Stomach (tissue), 9 donors: ENCODE data around the gene LMO2. TPM values are rescaled to one million over a fixed set of nuclear protein-coding genes. Genes with fewer than 3 reads are reported as not detected.

ENCODE experiments used
- DNase-seq, 2 donors: peaks; one replicate each; pipeline versions ENCODE4 v3.0.0 to v3.0.0-alpha.2; 2013 to 2019
- H3K27ac ChIP-seq, 5 donors: fragments of 200-600 bp in 4 of 5; sonication (generic) in 4 of 5; one replicate each; pipeline ENCODE4 v1.5.1; 2013 to 2019; ENCODE audit warnings: mild to moderate bottlenecking in 1 of 5, moderate library complexity in 1 of 5
- H3K27me3 ChIP-seq, 3 donors: fragments of 200-600 bp; sonication (generic); one replicate each; pipeline ENCODE4 v1.5.1; 2017 to 2019; ENCODE audit warnings: mixed run types in 1 of 3
- H3K36me3 ChIP-seq, 4 donors: fragments of 200-600 bp; sonication (generic); 1 replicate in 3 of 4; 2 replicates in 1 of 4; pipeline ENCODE4 v1.5.1; 2016 to 2019
- H3K4me1 ChIP-seq, 4 donors: fragments of 200-600 bp; sonication (generic); one replicate each; pipeline ENCODE4 v1.5.1; 2016 to 2019
- H3K4me3 ChIP-seq, 4 donors: fragments of 200-600 bp; sonication (generic) in 3 of 4; one replicate each; pipeline ENCODE4 v1.5.1; 2016 to 2019; ENCODE audit warnings: mild to moderate bottlenecking in 1 of 4
- H3K9me3 ChIP-seq, 4 donors: fragments of 200-600 bp; sonication (generic); one replicate each; pipeline ENCODE4 v1.5.1; 2016 to 2019
- EP300 ChIP-seq: sonication (generic); formaldehyde crosslinking; IDR thresholded peaks from one replicate; pipeline ENCODE4 v1.6.1; 2017; ENCODE audit warnings: antibody characterized with exemption
- POLR2A ChIP-seq, 4 donors: fragments of 450-650 bp; IDR thresholded peaks; one replicate each; pipeline ENCODE4 v1.6.1; 2016; ENCODE audit warnings: antibody characterized with exemption in 4 of 4, control low read depth in 2 of 4, mild to moderate bottlenecking in 1 of 4, moderate library complexity in 1 of 4
- POLR2AphosphoS5 ChIP-seq, 3 donors: sonication (generic); formaldehyde crosslinking; IDR thresholded peaks; one replicate each; pipeline ENCODE4 v1.6.1; 2016; ENCODE audit warnings: antibody characterized with exemption in 3 of 3
- WGBS, 5 donors: extraction: QIAGEN DNeasy Blood & Tissue Kit in 3 of 5; methylation state at CpG; one replicate each; pipeline versions ENCODE4 v1.1.5 to v1.1.7; 2013 to 2018; 5-methylcytosine and 5-hydroxymethylcytosine counted together
- intact Hi-C: fragments of 100-400 bp; cut with DNase I; formaldehyde crosslinking; loops from one replicate; pipeline ENCODE4 v1.15.1; 2023; ENCODE audit warnings: low total_unique reads
- polyA plus RNA-seq, 3 donors: library from polyadenylated mRNA; stranded (reverse); fragments of 200-250 nt; gene quantifications; one replicate each; pipeline ENCODE4 v1.2.3, GENCODE V29; 2013
- total RNA-seq, 5 donors: library from RNA; depleted of rRNA; stranded (reverse); fragments of >200 nt; gene quantifications; one replicate each; pipeline versions ENCODE4 v1.1.0 to v1.2.3, GENCODE V29; 2014 to 2016
- TF ChIP-seq, protein P1 (sequence below), 7 experiments: fragments of 450-650 bp in 4 of 7; fragments of 200-600 bp in 3 of 7; sonication (generic) in 3 of 7; IDR thresholded peaks; one replicate each; pipeline ENCODE4 v1.5.1; 2016 to 2019; ENCODE audit warnings: antibody characterized with exemption in 7 of 7, control low read depth in 2 of 7, mild to moderate bottlenecking in 1 of 7
- donor health status: healthy with polysubstance abuse.
- donor health status: Bipolar disorder and iron deficiency.
- donor health status: healthy.

LMO2 gene
- total and polyA plus RNA-seq, 8 donors: 9.1 to 54.7 (median 12.3) TPM; not detected in 1

- WGBS, 5 donors: 57 to 64% (median 63%) methylated on average over 16 of the region's 16 CpGs
- intact Hi-C loops: loop anchor here (10.0 kb wide), 1 partner anchor 455 kb away; no protein-coding TSS in a partner anchor
- no peaks in the 10 kb centered on the region for H3K36me3 ChIP-seq
- no peak for DNase-seq
- no peak for TF ChIP-seq POLR2AphosphoS5 (IDR thresholded peaks at IDR 0.05)
- TF ChIP-seq, protein P1, sequence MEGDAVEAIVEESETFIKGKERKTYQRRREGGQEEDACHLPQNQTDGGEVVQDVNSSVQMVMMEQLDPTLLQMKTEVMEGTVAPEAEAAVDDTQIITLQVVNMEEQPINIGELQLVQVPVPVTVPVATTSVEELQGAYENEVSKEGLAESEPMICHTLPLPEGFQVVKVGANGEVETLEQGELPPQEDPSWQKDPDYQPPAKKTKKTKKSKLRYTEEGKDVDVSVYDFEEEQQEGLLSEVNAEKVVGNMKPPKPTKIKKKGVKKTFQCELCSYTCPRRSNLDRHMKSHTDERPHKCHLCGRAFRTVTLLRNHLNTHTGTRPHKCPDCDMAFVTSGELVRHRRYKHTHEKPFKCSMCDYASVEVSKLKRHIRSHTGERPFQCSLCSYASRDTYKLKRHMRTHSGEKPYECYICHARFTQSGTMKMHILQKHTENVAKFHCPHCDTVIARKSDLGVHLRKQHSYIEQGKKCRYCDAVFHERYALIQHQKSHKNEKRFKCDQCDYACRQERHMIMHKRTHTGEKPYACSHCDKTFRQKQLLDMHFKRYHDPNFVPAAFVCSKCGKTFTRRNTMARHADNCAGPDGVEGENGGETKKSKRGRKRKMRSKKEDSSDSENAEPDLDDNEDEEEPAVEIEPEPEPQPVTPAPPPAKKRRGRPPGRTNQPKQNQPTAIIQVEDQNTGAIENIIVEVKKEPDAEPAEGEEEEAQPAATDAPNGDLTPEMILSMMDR (IDR thresholded peaks at IDR 0.05): no peak
- no peak for TF ChIP-seq EP300
- TF ChIP-seq POLR2A (IDR thresholded peaks at IDR 0.05): no peak
- no peak overlapping the region for H3K4me3 ChIP-seq
- H3K27me3 ChIP-seq: peaks cover 6 to 68% (median 18%) of the 10 kb centered on the region in 3 donors
- H3K9me3 ChIP-seq: no peaks in the 10 kb centered on the region
- no peak overlapping the region for H3K27ac ChIP-seq
- no peaks in the 10 kb centered on the region for H3K4me1 ChIP-seq
Observed at GRCh38 chr11:33819278-33820035, 72.4 kb downstream of the LMO2 start.

Other genes starting within 250 kb of the LMO2 start
- gene C11orf91, start 191.2 kb downstream of the LMO2 start, total RNA-seq: not detected
- not detected for gene C11orf91, start 191.2 kb downstream of the LMO2 start, polyA plus RNA-seq
- 100 to 1,000 TPM in 3 of 5 donors, 10 to 100 TPM in 1, 1 to 10 TPM in 1; 6.4 to 225 (median 111) TPM for gene CD59, start 155.7 kb downstream of the LMO2 start, total RNA-seq
- gene CD59, start 155.7 kb downstream of the LMO2 start, polyA plus RNA-seq: 100 to 1,000 TPM in 2 of 3 donors, 10 to 100 TPM in 1; 89.1 to 200 (median 166) TPM
- 10 to 100 TPM in 4 of 5 donors, 1 to 10 TPM in 1; 4.9 to 63.0 (median 25.9) TPM for gene FBXO3, start 117.6 kb downstream of the LMO2 start, total RNA-seq
- 10 to 100 TPM; 14.5 to 25.7 (median 16.2) TPM for gene FBXO3, start 117.6 kb downstream of the LMO2 start, polyA plus RNA-seq
- 100 to 1,000 TPM in 4 of 5 donors, 10 to 100 TPM in 1; 95.0 to 290 (median 140) TPM for gene CAPRIN1, start 159.7 kb upstream of the LMO2 start, total RNA-seq
- gene CAPRIN1, start 159.7 kb upstream of the LMO2 start, polyA plus RNA-seq: 10 to 100 TPM; 57.2 to 71.6 (median 60.8) TPM
- 100 to 1,000 TPM in 1 of 5 donors, 10 to 100 TPM in 4; 16.0 to 245 (median 30.4) TPM for gene NAT10, start 213.6 kb upstream of the LMO2 start, total RNA-seq
- gene NAT10, start 213.6 kb upstream of the LMO2 start, polyA plus RNA-seq: 10 to 100 TPM; 13.0 to 27.2 (median 15.5) TPM